Measurements from ENCODE around the gene TROAP.
"Not testable (repeated sequence)": the region's sequence is repeated elsewhere in the genome, so short reads cannot be mapped to it uniquely, and the experiment has no call there.

Gene TROAP

DNA sequence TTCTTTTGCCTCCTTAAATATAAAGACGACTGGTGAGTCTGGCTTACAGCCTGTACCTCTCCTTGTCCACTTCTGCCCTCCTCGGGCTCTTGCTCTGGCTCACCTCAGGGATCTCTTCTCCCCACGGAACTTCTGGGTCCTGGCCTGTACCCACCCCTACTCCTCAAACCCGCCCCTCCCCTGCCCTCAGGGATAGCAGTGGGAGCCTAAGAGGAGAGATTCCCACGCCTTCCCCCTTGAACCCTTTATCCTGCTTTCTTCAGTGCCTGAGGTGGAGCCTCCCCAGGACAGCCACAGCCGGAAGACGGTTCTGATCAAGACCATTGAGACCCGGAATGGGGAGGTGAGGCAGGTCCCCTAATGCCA is 25.4 kb upstream of the TROAP start:
- DNase-seq (ENCODE audit: low spot score) = no peak
- CTCF ChIA-PET = interaction anchor here (0.6 to 2.0 kb wide), 11 partner anchors 8 to 412 kb away, joined by 3 to 15 read pairs (median 4); partner anchors contain the start of gene TROAP
- TF ChIP-seq, protein P1, sequence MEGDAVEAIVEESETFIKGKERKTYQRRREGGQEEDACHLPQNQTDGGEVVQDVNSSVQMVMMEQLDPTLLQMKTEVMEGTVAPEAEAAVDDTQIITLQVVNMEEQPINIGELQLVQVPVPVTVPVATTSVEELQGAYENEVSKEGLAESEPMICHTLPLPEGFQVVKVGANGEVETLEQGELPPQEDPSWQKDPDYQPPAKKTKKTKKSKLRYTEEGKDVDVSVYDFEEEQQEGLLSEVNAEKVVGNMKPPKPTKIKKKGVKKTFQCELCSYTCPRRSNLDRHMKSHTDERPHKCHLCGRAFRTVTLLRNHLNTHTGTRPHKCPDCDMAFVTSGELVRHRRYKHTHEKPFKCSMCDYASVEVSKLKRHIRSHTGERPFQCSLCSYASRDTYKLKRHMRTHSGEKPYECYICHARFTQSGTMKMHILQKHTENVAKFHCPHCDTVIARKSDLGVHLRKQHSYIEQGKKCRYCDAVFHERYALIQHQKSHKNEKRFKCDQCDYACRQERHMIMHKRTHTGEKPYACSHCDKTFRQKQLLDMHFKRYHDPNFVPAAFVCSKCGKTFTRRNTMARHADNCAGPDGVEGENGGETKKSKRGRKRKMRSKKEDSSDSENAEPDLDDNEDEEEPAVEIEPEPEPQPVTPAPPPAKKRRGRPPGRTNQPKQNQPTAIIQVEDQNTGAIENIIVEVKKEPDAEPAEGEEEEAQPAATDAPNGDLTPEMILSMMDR (conservative IDR thresholded peaks at IDR 0.05; ENCODE audit: low read depth) = no peak
- POLR2A ChIA-PET (ENCODE audit: low non-redundant PET) = no interaction called here
- H3K27ac ChIP-seq = peak overlapping the region; percentile 21; the same call in 1 of the 2 replicates

DNA sequence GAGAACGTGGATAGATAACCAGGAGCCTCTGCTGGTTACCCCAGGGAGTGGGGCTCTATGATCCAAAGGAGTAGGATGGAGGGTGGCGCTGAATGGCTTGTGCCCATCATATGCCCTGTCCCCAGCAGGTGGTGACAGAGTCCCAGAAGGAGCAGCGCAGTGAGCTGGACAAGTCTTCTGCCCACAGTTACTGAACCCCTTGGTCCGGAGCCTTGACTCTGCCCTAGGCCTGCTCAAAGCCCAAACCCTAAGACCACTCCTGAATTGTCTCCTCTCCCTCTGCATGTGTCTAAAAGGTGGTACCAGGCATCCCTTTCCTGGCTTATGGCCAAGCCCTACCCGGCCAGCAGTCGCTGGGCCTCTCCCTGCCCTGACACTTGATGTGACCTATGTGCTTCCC is 24.9 kb upstream of the TROAP start:
- no peak for DNase-seq (ENCODE audit: low spot score)
- POLR2A ChIA-PET (ENCODE audit: low non-redundant PET) = no interaction called here
- CTCF ChIA-PET = interaction anchor here (0.6 to 1.1 kb wide), 2 partner anchors 10 to 187 kb away, joined by 3 read pairs; no protein-coding TSS in a partner anchor
- TF ChIP-seq, protein P1 (conservative IDR thresholded peaks at IDR 0.05; ENCODE audit: low read depth) = no peak
- no peak overlapping the region for H3K27ac ChIP-seq

DNA sequence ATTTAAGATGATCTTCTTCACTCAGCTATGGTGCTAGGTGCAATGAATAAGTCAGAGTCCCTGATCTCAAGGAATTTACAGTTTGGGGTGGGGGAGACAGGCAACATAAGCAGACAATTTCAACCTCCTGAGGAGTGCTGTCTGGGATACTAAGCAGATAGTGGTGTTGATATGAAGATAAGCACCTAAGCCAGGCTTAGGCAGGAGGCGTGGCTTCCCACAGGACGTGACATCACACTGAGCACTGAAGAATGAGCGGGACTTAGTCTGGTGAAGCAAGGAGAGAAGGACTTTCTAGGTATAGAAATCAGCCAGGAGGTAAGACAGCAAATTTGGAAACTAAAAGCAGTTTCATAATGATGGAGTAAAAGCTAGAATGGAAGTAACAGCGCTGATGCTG is 21.3 kb upstream of the TROAP start:
- H3K27ac ChIP-seq = no peak overlapping the region
- TF ChIP-seq, protein P1 (conservative IDR thresholded peaks at IDR 0.05; ENCODE audit: low read depth) = no peak
- POLR2A ChIA-PET (ENCODE audit: low non-redundant PET) = no interaction called here
- CTCF ChIA-PET = no interaction called here
- no peak for DNase-seq (ENCODE audit: low spot score)

DNA sequence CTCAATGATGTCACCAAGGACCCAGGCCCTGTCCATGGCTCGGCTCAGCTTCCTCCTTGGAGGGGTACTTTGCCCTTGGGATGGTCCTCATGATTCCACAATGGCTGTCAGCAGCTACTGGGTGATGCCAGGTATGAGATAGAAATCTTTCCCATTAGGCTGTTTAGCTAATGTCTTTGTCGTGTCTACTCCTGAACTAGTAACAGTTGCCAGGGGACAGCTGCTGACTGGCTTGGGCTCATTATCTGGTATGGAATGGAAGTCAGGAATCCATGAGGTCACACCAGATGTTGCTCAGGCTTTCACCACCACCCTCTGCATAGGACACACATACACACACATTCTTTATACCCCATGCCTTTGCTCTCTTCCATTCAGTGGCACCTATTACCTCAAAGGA is 18.9 kb upstream of the TROAP start:
- ChIA-PET POLR2A (ENCODE audit: low non-redundant PET) (no interaction called here), CTCF (interaction anchor here (0.9 to 1.1 kb wide), 2 partner anchors 15 to 54 kb away, joined by 3 to 4 read pairs; no protein-coding TSS in a partner anchor)
- TF ChIP-seq, protein P1 (conservative IDR thresholded peaks at IDR 0.05; ENCODE audit: low read depth) = no peak
- no peak for DNase-seq (ENCODE audit: low spot score)
- H3K27ac ChIP-seq = no peak overlapping the region

DNA sequence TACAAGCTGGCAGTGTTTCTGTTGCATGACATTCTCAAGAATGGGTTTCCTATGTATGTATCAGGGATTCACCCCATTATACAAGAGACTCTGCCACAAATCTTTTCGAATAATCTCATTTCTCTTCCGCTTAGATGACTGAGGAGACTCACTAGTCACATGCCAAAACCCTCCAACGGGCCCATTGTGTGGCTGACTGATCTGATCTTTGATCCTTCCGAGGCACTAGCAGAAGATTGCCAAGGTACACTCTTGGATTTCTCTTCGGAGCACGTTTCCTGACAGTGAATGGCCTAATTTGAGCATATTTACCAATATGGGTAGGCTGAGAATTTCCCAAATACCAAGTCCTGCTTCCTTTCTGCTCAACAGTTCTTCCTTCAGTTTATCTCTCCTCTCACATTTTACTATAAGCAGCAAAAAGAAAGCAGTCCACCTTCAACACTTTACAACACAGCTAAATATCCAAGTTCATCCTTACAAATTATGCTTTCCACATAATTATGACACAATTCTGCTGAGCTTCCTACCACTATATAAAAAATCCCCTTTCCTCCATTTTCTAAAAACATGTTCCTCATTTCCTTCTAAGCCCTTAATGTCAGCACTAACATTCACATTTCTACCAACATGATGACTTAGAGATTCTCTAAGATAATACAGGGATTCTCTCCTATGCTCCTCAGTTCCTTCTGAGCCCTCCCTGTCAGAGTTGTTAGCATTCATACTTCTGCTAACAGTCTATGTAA is 17.1 kb upstream of the TROAP start:
- no peak overlapping the region for H3K27ac ChIP-seq
- TF ChIP-seq, protein P1 (conservative IDR thresholded peaks at IDR 0.05; ENCODE audit: low read depth) = no peak
- no peak for DNase-seq (ENCODE audit: low spot score)
- ChIA-PET CTCF (interaction anchor here (0.6 to 1.2 kb wide), 3 partner anchors 9 to 29 kb away, joined by 3 to 5 read pairs (median 4); partner anchors contain the start of gene PRPH), POLR2A (ENCODE audit: low non-redundant PET) (interaction anchor here (0.6 to 0.8 kb wide), 2 partner anchors 16 to 17 kb away, joined by 3 to 4 read pairs; partner anchors contain the start of gene TROAP)

DNA sequence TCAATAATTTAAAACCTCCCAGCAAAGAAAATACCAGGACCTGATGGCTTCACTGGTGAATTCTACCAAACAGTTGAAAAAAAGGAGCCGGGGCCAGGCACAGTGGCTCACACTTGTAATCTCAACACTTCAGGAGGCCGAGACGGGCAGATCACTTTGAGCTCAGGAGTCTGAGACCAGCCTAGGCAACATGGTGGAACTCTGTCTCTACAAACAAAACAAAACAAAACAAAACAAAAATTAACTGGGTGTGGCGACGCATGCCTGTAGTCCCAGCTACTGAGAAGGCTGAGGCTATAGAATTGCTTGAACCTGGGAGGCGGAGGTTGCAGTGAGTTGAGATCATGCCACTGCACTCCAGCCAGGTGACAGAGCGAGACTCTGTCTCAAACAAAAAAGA is 13.7 kb upstream of the TROAP start:
- ChIA-PET POLR2A (ENCODE audit: low non-redundant PET) (no interaction called here), CTCF (no interaction called here)
- no peak for DNase-seq (ENCODE audit: low spot score)
- no peak overlapping the region for H3K27ac ChIP-seq
- TF ChIP-seq, protein P1 (conservative IDR thresholded peaks at IDR 0.05; ENCODE audit: low read depth) = no peak

DNA sequence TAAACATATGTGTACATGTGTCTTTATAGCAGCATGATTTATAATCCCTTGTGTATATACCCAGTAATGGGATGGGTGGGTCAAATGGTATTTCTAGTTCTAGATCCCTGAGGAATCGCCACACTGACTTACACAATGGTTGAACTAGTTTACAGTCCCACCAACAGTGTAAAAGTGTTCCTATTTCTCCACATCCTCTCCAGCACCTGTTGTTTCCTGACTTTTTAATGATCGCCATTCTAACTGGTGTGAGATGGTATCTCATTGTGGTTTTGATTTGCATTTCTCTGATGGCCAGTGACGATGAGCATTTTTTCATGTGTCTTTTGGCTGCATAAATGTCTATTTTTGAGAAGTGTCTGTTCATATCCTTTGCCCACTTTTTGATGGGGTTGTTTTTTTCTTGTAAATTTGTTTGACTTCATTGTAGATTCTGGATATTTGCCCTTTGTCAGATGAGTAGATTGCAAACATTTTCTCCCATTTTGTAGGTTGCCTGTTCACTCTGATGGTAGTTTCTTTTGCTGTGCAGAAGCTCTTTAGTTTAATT is 12.5 kb upstream of the TROAP start:
- POLR2A ChIA-PET (ENCODE audit: low non-redundant PET); CTCF ChIA-PET; H3K27ac ChIP-seq; DNase-seq (ENCODE audit: low spot score): not testable (repeated sequence)
